Neuronal stem cell (in vitro differentiated cells): ENCODE measurements around the gene S100A10.

Experiments
- DNase-seq: peaks from one replicate; pipeline ENCODE4 v3.0.0-alpha.2; 2013; ENCODE audit warnings: low spot score
- H2AFZ ChIP-seq: one replicate; pipeline ENCODE4 v1.6.1; 2013; ENCODE audit warnings: mild to moderate bottlenecking, low read length, inconsistent platforms
- H2AK5ac ChIP-seq: 2 replicates; pipeline ENCODE4 v1.6.1; 2013; ENCODE audit warnings: low read depth, mild to moderate bottlenecking, inconsistent platforms, low read length, moderate library complexity, mixed read lengths
- H2BK120ac ChIP-seq: 2 replicates; pipeline ENCODE4 v1.6.1; 2013; ENCODE audit warnings: low read depth, mild to moderate bottlenecking, inconsistent platforms, low read length, moderate library complexity, mixed read lengths
- H2BK12ac ChIP-seq: one replicate; pipeline ENCODE4 v1.6.1; 2013; ENCODE audit warnings: low read length, inconsistent platforms
- H2BK15ac ChIP-seq: 2 replicates; pipeline ENCODE4 v1.6.1; 2013; ENCODE audit warnings: mild to moderate bottlenecking, low read length, inconsistent platforms, mixed read lengths
- H2BK5ac ChIP-seq: one replicate; pipeline ENCODE4 v1.6.1; 2013; ENCODE audit warnings: inconsistent platforms, mild to moderate bottlenecking, low read length, moderate library complexity
- H3K14ac ChIP-seq: one replicate; pipeline ENCODE4 v1.6.1; 2013; ENCODE audit warnings: low read length, inconsistent platforms
- H3K18ac ChIP-seq: 2 replicates; pipeline ENCODE4 v1.6.1; 2013; ENCODE audit warnings: low read length, inconsistent platforms
- H3K23ac ChIP-seq: 2 replicates; pipeline ENCODE4 v1.6.1; 2013; ENCODE audit warnings: low read depth, mild to moderate bottlenecking, mixed read lengths, low read length, inconsistent platforms; ENCODE audit not compliant: poor library complexity
- H3K27ac ChIP-seq: replicated peaks from 3 replicates; pipeline ENCODE4 v1.5.1; 2013; ENCODE audit warnings: low read length, inconsistent platforms
- H3K27me3 ChIP-seq, 3 experiments: 2 replicates each; pipeline ENCODE4 v1.6.1; 2013; ENCODE audit warnings: low read length in 3 of 3, mild to moderate bottlenecking in 2 of 3, inconsistent platforms in 1 of 3, low read depth in 1 of 3, mixed read lengths in 1 of 3, moderate library complexity in 1 of 3; ENCODE audit not compliant: control insufficient read depth in 3 of 3, insufficient read depth in 3 of 3
- H3K36me3 ChIP-seq, 2 donors: replicated peaks in 1 of 2; 2 replicates each; pipeline ENCODE4 v1.6.1; 2013; ENCODE audit warnings: low read length in 2 of 2; ENCODE audit not compliant: control insufficient read depth in 2 of 2, insufficient read depth in 2 of 2
- H3K4ac ChIP-seq: 2 replicates; pipeline ENCODE4 v1.6.1; 2013; ENCODE audit warnings: inconsistent platforms, mild to moderate bottlenecking, low read length, moderate library complexity
- H3K4me1 ChIP-seq, 2 donors: 1 replicate in 1 of 2; 2 replicates in 1 of 2; pipeline ENCODE4 v1.6.1; 2013; ENCODE audit warnings: low read length in 2 of 2, low read depth in 1 of 2; ENCODE audit not compliant: control insufficient read depth in 2 of 2, insufficient read depth in 1 of 2
- H3K4me2 ChIP-seq: one replicate; pipeline ENCODE4 v1.6.1; 2013; ENCODE audit warnings: mild to moderate bottlenecking, low read length, inconsistent platforms; ENCODE audit not compliant: insufficient read depth, poor library complexity, severe bottlenecking
- H3K4me3 ChIP-seq, 2 donors: 2 replicates each; pipeline ENCODE4 v1.5.1; 2013; ENCODE audit warnings: low read length in 2 of 2, mild to moderate bottlenecking in 2 of 2, inconsistent platforms in 1 of 2, moderate library complexity in 1 of 2
- H3K79me1 ChIP-seq: one replicate; pipeline ENCODE4 v1.6.1; 2013; ENCODE audit warnings: low read depth, mild to moderate bottlenecking, inconsistent platforms, low read length, moderate library complexity
- H3K9ac ChIP-seq: one replicate; pipeline ENCODE4 v1.6.1; 2013; ENCODE audit warnings: mild to moderate bottlenecking, low read depth, low read length, inconsistent platforms; ENCODE audit not compliant: poor library complexity
- H3K9me3 ChIP-seq, 2 donors: replicated peaks in 1 of 2; 2 replicates each; pipeline versions ENCODE3 to v1.6.1; 2013; ENCODE audit warnings: low read length in 2 of 2, mild to moderate bottlenecking in 2 of 2, inconsistent platforms in 1 of 2, low read depth in 1 of 2, mixed read lengths in 1 of 2, moderate library complexity in 1 of 2; ENCODE audit not compliant: control insufficient read depth in 2 of 2, insufficient read depth in 1 of 2
- H4K8ac ChIP-seq: one replicate; pipeline ENCODE4 v1.6.1; 2013; ENCODE audit warnings: low read depth, mild to moderate bottlenecking, inconsistent platforms, low read length, moderate library complexity
- H4K91ac ChIP-seq: one replicate; pipeline ENCODE4 v1.6.1; 2013; ENCODE audit warnings: low read length, low read depth, mild to moderate bottlenecking, inconsistent platforms; ENCODE audit not compliant: poor library complexity
- WGBS, 2 donors: extraction: QIAGEN DNeasy Blood & Tissue Kit; methylation state at CpG; one replicate each; pipeline ENCODE4 v1.1.7; 2013; ENCODE audit warnings: missing lambda C conversion rate in 2 of 2, mixed read lengths in 1 of 2; ENCODE audit not compliant: insufficient read length in 2 of 2, insufficient replicate concordance in 1 of 2; ENCODE audit errors: extremely low coverage in 2 of 2; 5-methylcytosine and 5-hydroxymethylcytosine counted together

The S100A10 gene

GRCh38 chr1:151944126-151944856, 49.4 kb downstream of the S100A10 start:
- Histone ChIP-seq H3K27ac (no peak overlapping the region), H3K14ac (no peak overlapping the region), H2BK5ac (no peak overlapping the region), H3K36me3 (no peaks in the 10 kb centered on the region), H2BK15ac (no peak overlapping the region), H3K4me3 (no peak overlapping the region), H2AK5ac (no peak overlapping the region), H3K9me3 (no peaks in the 10 kb centered on the region), H3K23ac (no peak overlapping the region), H3K4me1 (peaks cover 0 to 2% of the 10 kb centered on the region in 2 donors), H3K27me3 (peaks cover 0 to 14% (median 0%) of the 10 kb centered on the region in 3 experiments), H4K91ac (no peak overlapping the region), H4K8ac (no peak overlapping the region), H3K79me1 (no peaks in the 10 kb centered on the region), H3K4ac (no peak overlapping the region), H2AFZ (no peak overlapping the region), H3K18ac (no peak overlapping the region), H3K4me2 (no peak overlapping the region), H2BK120ac (no peak overlapping the region), H2BK12ac (no peak overlapping the region), H3K9ac (peak overlapping the region; percentile 9)
- no CpG with 5 or more reads among the region's 7 CpGs for WGBS, 2 donors
- DNase-seq, result no peak

DNA sequence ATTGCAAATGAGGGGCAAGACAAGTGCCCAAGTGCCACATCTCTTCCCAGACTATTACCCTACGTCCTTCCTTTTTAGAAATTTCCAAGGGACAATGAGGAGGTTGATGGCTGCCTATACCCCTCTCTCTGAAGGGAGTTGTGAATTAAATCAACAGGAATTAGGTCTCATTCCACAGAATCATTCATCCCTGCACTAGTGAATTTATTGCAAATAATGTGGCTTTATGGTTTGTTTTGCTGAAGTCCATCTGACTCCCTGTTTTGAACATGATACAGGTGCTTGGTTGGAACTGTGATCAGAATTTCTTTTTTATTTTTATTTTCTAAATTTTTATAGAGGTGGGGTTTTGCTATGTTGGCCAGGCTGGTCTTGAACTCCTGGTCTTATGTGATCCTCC, 50.1 kb downstream of the S100A10 start:
- H3K79me1 ChIP-seq, result no peaks in the 10 kb centered on the region
- no peak overlapping the region for H4K8ac ChIP-seq
- no peak overlapping the region for H2BK12ac ChIP-seq
- no peaks in the 10 kb centered on the region for H3K36me3 ChIP-seq
- H3K14ac ChIP-seq, result no peak overlapping the region
- no peak overlapping the region for H4K91ac ChIP-seq
- no peak overlapping the region for H2BK120ac ChIP-seq
- no peak overlapping the region for H3K4me3 ChIP-seq
- no peak overlapping the region for H3K4me2 ChIP-seq
- H2AFZ ChIP-seq, result no peak overlapping the region
- no peak overlapping the region for H2BK5ac ChIP-seq
- H3K23ac ChIP-seq, result no peak overlapping the region
- no peak overlapping the region for H3K9ac ChIP-seq
- H3K4ac ChIP-seq, result no peak overlapping the region
- H3K27ac ChIP-seq, result no peak overlapping the region
- no peak overlapping the region for H3K18ac ChIP-seq
- WGBS, 2 donors, result no CpG with 5 or more reads among the region's 1 CpG
- H3K4me1 ChIP-seq, result peaks cover 0 to 2% of the 10 kb centered on the region in 2 donors
- H3K27me3 ChIP-seq, result peaks cover 0 to 14% (median 2%) of the 10 kb centered on the region in 3 experiments
- no peaks in the 10 kb centered on the region for H3K9me3 ChIP-seq
- no peak for DNase-seq
- no peak overlapping the region for H2BK15ac ChIP-seq
- H2AK5ac ChIP-seq, result no peak overlapping the region

GRCh38 chr1:151942882-151943281, 50.8 kb downstream of the S100A10 start:
- no peaks in the 10 kb centered on the region for H3K9me3 ChIP-seq
- H2BK15ac ChIP-seq, result no peak overlapping the region
- no peak overlapping the region for H3K4me2 ChIP-seq
- no peak for DNase-seq
- no peak overlapping the region for H2BK120ac ChIP-seq
- H3K23ac ChIP-seq, result no peak overlapping the region
- H3K27ac ChIP-seq, result no peak overlapping the region
- no peak overlapping the region for H3K4me3 ChIP-seq
- H3K18ac ChIP-seq, result no peak overlapping the region
- no peak overlapping the region for H4K8ac ChIP-seq
- H3K4me1 ChIP-seq, result peaks cover 0 to 2% of the 10 kb centered on the region in 2 donors
- no peak overlapping the region for H2BK5ac ChIP-seq
- H2AK5ac ChIP-seq, result no peak overlapping the region
- H3K14ac ChIP-seq, result no peak overlapping the region
- H3K79me1 ChIP-seq, result no peaks in the 10 kb centered on the region
- WGBS, 2 donors, result no CpG with 5 or more reads among the region's 1 CpG
- no peak overlapping the region for H4K91ac ChIP-seq
- H3K9ac ChIP-seq, result no peak overlapping the region
- H3K36me3 ChIP-seq, result no peaks in the 10 kb centered on the region
- peaks cover 0 to 16% (median 2%) of the 10 kb centered on the region in 3 experiments for H3K27me3 ChIP-seq
- H2AFZ ChIP-seq, result no peak overlapping the region
- H2BK12ac ChIP-seq, result no peak overlapping the region
- H3K4ac ChIP-seq, result no peak overlapping the region

GRCh38 chr1:151940541-151940940, 53.1 kb downstream of the S100A10 start:
- no peaks in the 10 kb centered on the region for H3K36me3 ChIP-seq
- no peak overlapping the region for H3K27ac ChIP-seq
- no peak overlapping the region for H4K8ac ChIP-seq
- no peak overlapping the region for H2AK5ac ChIP-seq
- no peak overlapping the region for H2BK15ac ChIP-seq
- H3K4me2 ChIP-seq, result no peak overlapping the region
- peaks cover 0 to 23% (median 2%) of the 10 kb centered on the region in 3 experiments for H3K27me3 ChIP-seq
- no peak overlapping the region for H2BK12ac ChIP-seq
- no peak overlapping the region for H3K4ac ChIP-seq
- H3K23ac ChIP-seq, result no peak overlapping the region
- WGBS, 2 donors, result no CpG with 5 or more reads among the region's 1 CpG
- no peak overlapping the region for H2BK5ac ChIP-seq
- no peak for DNase-seq
- H3K9ac ChIP-seq, result no peak overlapping the region
- peaks cover 4% of the 10 kb centered on the region in 2 donors for H3K4me1 ChIP-seq
- no peak overlapping the region for H2BK120ac ChIP-seq
- no peaks in the 10 kb centered on the region for H3K79me1 ChIP-seq
- H3K9me3 ChIP-seq, result no peaks in the 10 kb centered on the region
- H3K18ac ChIP-seq, result no peak overlapping the region
- H4K91ac ChIP-seq, result no peak overlapping the region
- no peak overlapping the region for H3K14ac ChIP-seq
- no peak overlapping the region for H3K4me3 ChIP-seq
- H2AFZ ChIP-seq, result no peak overlapping the region
